H9 (cell line): ENCODE measurements around the gene WFIKKN2. TPM values are rescaled to one million over a fixed set of nuclear protein-coding genes. Genes with fewer than 3 reads are reported as not detected.
A peak's percentile ranks its signal among the peaks of the same experiment; 100 is the strongest.

Source experiments
- DNase-seq: peaks from one replicate; pipeline ENCODE4 v3.0.0-alpha.2; 2017
- H2AFZ ChIP-seq: one replicate; pipeline ENCODE4 v1.6.1; 2013; ENCODE audit warnings: mild to moderate bottlenecking, low read length, control low read depth, moderate library complexity
- H2AK5ac ChIP-seq: 2 replicates; pipeline ENCODE4 v1.6.1; 2013; ENCODE audit warnings: low read length, control low read depth, mixed read lengths; ENCODE audit not compliant: insufficient read length
- H2BK120ac ChIP-seq: one replicate; pipeline ENCODE4 v1.6.1; 2013; ENCODE audit warnings: low read depth, mild to moderate bottlenecking, low read length, control low read depth, inconsistent platforms; ENCODE audit not compliant: poor library complexity, severe bottlenecking
- H2BK12ac ChIP-seq: 2 replicates; pipeline ENCODE4 v1.6.1; 2013; ENCODE audit warnings: low read length, control low read depth, mixed read lengths, low read depth; ENCODE audit not compliant: insufficient read length
- H2BK15ac ChIP-seq: 2 replicates; pipeline ENCODE4 v1.6.1; 2013; ENCODE audit warnings: low read depth, low read length, control low read depth
- H2BK20ac ChIP-seq: one replicate; pipeline ENCODE4 v1.6.1; 2013; ENCODE audit warnings: low read depth, mild to moderate bottlenecking, low read length, control low read depth, inconsistent platforms; ENCODE audit not compliant: poor library complexity, severe bottlenecking
- H2BK5ac ChIP-seq: 2 replicates; pipeline ENCODE4 v1.6.1; 2013; ENCODE audit warnings: low read length, control low read depth, mixed read lengths; ENCODE audit not compliant: insufficient read length
- H3K14ac ChIP-seq: 2 replicates; pipeline ENCODE4 v1.6.1; 2013; ENCODE audit warnings: low read length, control low read depth; ENCODE audit not compliant: insufficient read depth
- H3K18ac ChIP-seq: 2 replicates; pipeline ENCODE4 v1.6.1; 2013; ENCODE audit warnings: low read depth, mild to moderate bottlenecking, mixed read lengths, low read length, control low read depth; ENCODE audit not compliant: insufficient read length
- H3K23ac ChIP-seq: 2 replicates; pipeline ENCODE4 v1.6.1; 2013; ENCODE audit warnings: low read length, control low read depth, mixed read lengths, low read depth; ENCODE audit not compliant: insufficient read length
- H3K23me2 ChIP-seq: 2 replicates; pipeline ENCODE4 v1.6.1; 2013; ENCODE audit warnings: low read depth, mild to moderate bottlenecking, mixed read lengths, low read length, control low read depth; ENCODE audit not compliant: insufficient read length, poor library complexity, severe bottlenecking
- H3K27ac ChIP-seq: 2 replicates; pipeline ENCODE4 v1.5.1; 2013; ENCODE audit warnings: low read length, control low read depth, mixed read lengths, low read depth; ENCODE audit not compliant: insufficient read length
- H3K27me3 ChIP-seq: 2 replicates; pipeline ENCODE4 v1.6.1; 2013; ENCODE audit warnings: low read length, control low read depth, inconsistent platforms; ENCODE audit not compliant: insufficient read depth
- H3K4ac ChIP-seq: 2 replicates; pipeline ENCODE4 v1.6.1; 2013; ENCODE audit warnings: low read depth, mild to moderate bottlenecking, control low read depth, inconsistent platforms, low read length, moderate library complexity
- H3K4me1 ChIP-seq: 2 replicates; pipeline ENCODE4 v1.6.1; 2013; ENCODE audit warnings: low read length, control low read depth, inconsistent platforms; ENCODE audit not compliant: insufficient read depth
- H3K4me2 ChIP-seq: 2 replicates; pipeline ENCODE4 v1.6.1; 2013; ENCODE audit warnings: low read length, control low read depth, mixed read lengths; ENCODE audit not compliant: insufficient read length, insufficient read depth
- H3K56ac ChIP-seq: 2 replicates; pipeline ENCODE4 v1.6.1; 2013; ENCODE audit warnings: low read depth, mild to moderate bottlenecking, mixed read lengths, low read length, control low read depth; ENCODE audit not compliant: insufficient read length
- H3K79me1 ChIP-seq: 2 replicates; pipeline ENCODE4 v1.6.1; 2013; ENCODE audit warnings: low read depth, mild to moderate bottlenecking, moderate library complexity, low read length, control low read depth, inconsistent platforms; ENCODE audit not compliant: insufficient read depth, poor library complexity, severe bottlenecking
- H3K79me2 ChIP-seq: 2 replicates; pipeline ENCODE4 v1.6.1; 2013; ENCODE audit warnings: low read length, control low read depth, inconsistent platforms; ENCODE audit not compliant: insufficient read depth
- H3K9ac ChIP-seq: 2 replicates; pipeline ENCODE4 v1.6.1; 2013; ENCODE audit warnings: low read length, control low read depth, mixed read lengths; ENCODE audit not compliant: insufficient read length; ENCODE audit errors: extremely low read depth
- H3K9me3 ChIP-seq: one replicate; pipeline ENCODE4 v1.6.1; 2013; ENCODE audit warnings: low read depth, low read length, inconsistent platforms; ENCODE audit not compliant: control insufficient read depth
- H3T11ph ChIP-seq: one replicate; pipeline ENCODE4 v1.6.1; 2013; ENCODE audit warnings: mild to moderate bottlenecking, low read length, control low read depth, inconsistent platforms
- H4K20me1 ChIP-seq: one replicate; pipeline ENCODE4 v1.6.1; 2013; ENCODE audit not compliant: control insufficient read depth, insufficient read length, insufficient read depth
- H4K5ac ChIP-seq: 2 replicates; pipeline ENCODE4 v1.6.1; 2013; ENCODE audit warnings: low read depth, mild to moderate bottlenecking, mixed read lengths, low read length, control low read depth; ENCODE audit not compliant: insufficient read length
- H4K8ac ChIP-seq: replicated peaks from 2 replicates; pipeline ENCODE4 v1.6.1; 2013; ENCODE audit warnings: low read length, control low read depth, mixed read lengths, low read depth; ENCODE audit not compliant: insufficient read length
- H4K91ac ChIP-seq: 2 replicates; pipeline ENCODE4 v1.6.1; 2013; ENCODE audit warnings: low read depth, mild to moderate bottlenecking, moderate library complexity, mixed read lengths, low read length, control low read depth; ENCODE audit not compliant: insufficient read length
- H3K27ac Mint-ChIP-seq, 3 experiments: 2 replicates in 2 of 3; 3 replicates in 1 of 3; pipeline ENCODE4 v1.8.0; 2020 to 2021; ENCODE audit warnings: mixed read lengths in 3 of 3, mild to moderate bottlenecking in 1 of 3, moderate library complexity in 1 of 3
- H3K27me3 Mint-ChIP-seq: 2 replicates; pipeline ENCODE4 v1.8.0; 2021; ENCODE audit warnings: low read depth, mild to moderate bottlenecking, moderate library complexity, mixed read lengths
- H3K36me3 Mint-ChIP-seq, 3 experiments: 2 replicates in 2 of 3; 3 replicates in 1 of 3; pipeline ENCODE4 v1.8.0; 2020 to 2021; ENCODE audit warnings: low read depth in 3 of 3, mixed read lengths in 3 of 3; ENCODE audit not compliant: insufficient read depth in 1 of 3
- H3K4me1 Mint-ChIP-seq, 2 experiments: 2 replicates each; pipeline ENCODE4 v1.8.0; 2020; ENCODE audit warnings: mixed read lengths in 2 of 2
- H3K4me3 Mint-ChIP-seq, 2 experiments: 2 replicates in 1 of 2; 3 replicates in 1 of 2; pipeline ENCODE4 v1.8.0; 2020 to 2021; ENCODE audit warnings: mild to moderate bottlenecking in 2 of 2, mixed read lengths in 2 of 2, moderate library complexity in 1 of 2
- H3K9me3 Mint-ChIP-seq, 2 experiments: 2 replicates in 1 of 2; 3 replicates in 1 of 2; pipeline ENCODE4 v1.8.0; 2020; ENCODE audit warnings: mild to moderate bottlenecking in 2 of 2, mixed read lengths in 2 of 2, moderate library complexity in 1 of 2
- WGBS: extraction: QIAGEN DNeasy Blood & Tissue Kit; methylation state at CpG from one replicate; pipeline ENCODE4 v1.1.7; 2013; ENCODE audit warnings: missing lambda C conversion rate, low lambda C conversion rate, mixed read lengths; ENCODE audit not compliant: insufficient read length; ENCODE audit errors: extremely low coverage; 5-methylcytosine and 5-hydroxymethylcytosine counted together
- total RNA-seq: library from RNA; stranded (reverse); gene quantifications from 2 replicates; pipeline ENCODE4 v1.2.1, GENCODE V29; 2021
- TF ChIP-seq, protein P1 (sequence below): fragments of 200-600 bp; sonication (generic); conservative IDR thresholded peaks from 3 replicates; pipeline ENCODE4 v1.8.0; 2021; ENCODE audit warnings: antibody characterized with exemption, mild to moderate bottlenecking

The WFIKKN2 gene
- total RNA-seq, 1 experiment from 2014 or later: 1.1 TPM

GRCh38 chr17:50785946-50786570, 49.3 kb upstream of the WFIKKN2 start:
- no peak overlapping the region for H3K4ac ChIP-seq
- peak overlapping the region in 2 of 3 experiments; percentile 36 to 70; a peak in 2 of 7 replicates for H3K27ac Mint-ChIP-seq
- H3K79me1 ChIP-seq: no peaks in the 10 kb centered on the region
- H2BK5ac ChIP-seq: no peak overlapping the region
- no peaks in the 10 kb centered on the region for H3K79me2 ChIP-seq
- DNase-seq: no peak
- H3K4me2 ChIP-seq: no peak overlapping the region
- H3K36me3 Mint-ChIP-seq: no peaks in the 10 kb centered on the region; a peak in 1 of 7 replicates
- no peaks in the 10 kb centered on the region for H3K27me3 Mint-ChIP-seq
- no peaks in the 10 kb centered on the region for H3K9me3 Mint-ChIP-seq
- no CpG with 5 or more reads among the region's 9 CpGs for WGBS
- H2BK12ac ChIP-seq: no peak overlapping the region
- H3K23me2 ChIP-seq: peaks cover 2% of the 10 kb centered on the region
- no peak overlapping the region for H2BK15ac ChIP-seq
- H4K5ac ChIP-seq: no peak overlapping the region
- H3K14ac ChIP-seq: no peak overlapping the region; the same call in 1 of the 2 replicates
- H2AK5ac ChIP-seq: no peak overlapping the region
- no peaks in the 10 kb centered on the region for H3K27me3 ChIP-seq
- H3K23ac ChIP-seq: no peak overlapping the region
- H3K4me3 Mint-ChIP-seq: no peak overlapping the region
- H3K9ac ChIP-seq: no peak overlapping the region
- no peak overlapping the region for H2BK20ac ChIP-seq
- no peak overlapping the region for H3K56ac ChIP-seq
- H3K4me1 Mint-ChIP-seq: peaks cover 12 to 13% of the 10 kb centered on the region in 2 experiments
- TF ChIP-seq, protein P1, sequence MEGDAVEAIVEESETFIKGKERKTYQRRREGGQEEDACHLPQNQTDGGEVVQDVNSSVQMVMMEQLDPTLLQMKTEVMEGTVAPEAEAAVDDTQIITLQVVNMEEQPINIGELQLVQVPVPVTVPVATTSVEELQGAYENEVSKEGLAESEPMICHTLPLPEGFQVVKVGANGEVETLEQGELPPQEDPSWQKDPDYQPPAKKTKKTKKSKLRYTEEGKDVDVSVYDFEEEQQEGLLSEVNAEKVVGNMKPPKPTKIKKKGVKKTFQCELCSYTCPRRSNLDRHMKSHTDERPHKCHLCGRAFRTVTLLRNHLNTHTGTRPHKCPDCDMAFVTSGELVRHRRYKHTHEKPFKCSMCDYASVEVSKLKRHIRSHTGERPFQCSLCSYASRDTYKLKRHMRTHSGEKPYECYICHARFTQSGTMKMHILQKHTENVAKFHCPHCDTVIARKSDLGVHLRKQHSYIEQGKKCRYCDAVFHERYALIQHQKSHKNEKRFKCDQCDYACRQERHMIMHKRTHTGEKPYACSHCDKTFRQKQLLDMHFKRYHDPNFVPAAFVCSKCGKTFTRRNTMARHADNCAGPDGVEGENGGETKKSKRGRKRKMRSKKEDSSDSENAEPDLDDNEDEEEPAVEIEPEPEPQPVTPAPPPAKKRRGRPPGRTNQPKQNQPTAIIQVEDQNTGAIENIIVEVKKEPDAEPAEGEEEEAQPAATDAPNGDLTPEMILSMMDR: no peak
- H4K91ac ChIP-seq: no peak overlapping the region
- no peak overlapping the region for H3K27ac ChIP-seq
- no peak overlapping the region for H3T11ph ChIP-seq
- H3K18ac ChIP-seq: no peak overlapping the region
- no peaks in the 10 kb centered on the region for H4K20me1 ChIP-seq
- H2AFZ ChIP-seq: no peak overlapping the region
- H3K4me1 ChIP-seq: 0 out of 2 replicates have a peak, but pooled peaks cover 4% of the 10 kb centered on the region
- H3K9me3 ChIP-seq: no peaks in the 10 kb centered on the region
- no peak overlapping the region for H2BK120ac ChIP-seq
- H4K8ac ChIP-seq: no peak overlapping the region
